GM12878 (cell line): ENCODE measurements around the gene CCR7. TPM values are rescaled to one million over a fixed set of nuclear protein-coding genes. Genes with fewer than 3 reads are reported as not detected.

Experiments
- CREB1 ChIP-seq: IDR thresholded peaks from 2 replicates; pipeline ENCODE4 v1.6.1; 2012; ENCODE audit warnings: low read depth, mild to moderate bottlenecking, inconsistent platforms
- FOXM1 ChIP-seq: IDR thresholded peaks from 2 replicates; pipeline ENCODE4 v1.6.1; 2012; ENCODE audit warnings: low read depth, mild to moderate bottlenecking, inconsistent platforms, low read length, moderate library complexity
- GATAD2B ChIP-seq: fragments of 450-650 bp; conservative IDR thresholded peaks from 2 replicates; pipeline ENCODE4 v1.6.1; 2017; ENCODE audit warnings: low read depth, mild to moderate bottlenecking, moderate library complexity
- HDAC2 ChIP-seq: fragments of 200-600 bp; sonication (generic); IDR thresholded peaks from 2 replicates; pipeline ENCODE4 v1.6.1; 2017
- IKZF2 ChIP-seq, 2 experiments: fragments of 450-650 bp; IDR thresholded peaks; 2 replicates each; pipeline ENCODE4 v1.6.1; 2017; ENCODE audit warnings: mild to moderate bottlenecking in 2 of 2, moderate library complexity in 2 of 2
- MEF2B ChIP-seq: fragments of 450-650 bp; IDR thresholded peaks from 2 replicates; pipeline ENCODE4 v1.6.1; 2018; ENCODE audit warnings: mild to moderate bottlenecking, moderate library complexity; ENCODE audit not compliant: partially characterized antibody, poor library complexity, severe bottlenecking
- MYC ChIP-seq: IDR thresholded peaks from 2 replicates; pipeline ENCODE4 v1.6.1; 2011; ENCODE audit warnings: mild to moderate bottlenecking, low read length, moderate library complexity, inconsistent platforms; ENCODE audit not compliant: insufficient read depth, insufficient replicate concordance, insufficient read length, severe bottlenecking
- NR2C2 ChIP-seq: IDR thresholded peaks from 2 replicates; pipeline ENCODE4 v1.6.1; 2011; ENCODE audit warnings: borderline replicate concordance, low read depth; ENCODE audit not compliant: control insufficient read depth, insufficient read length
- NR2F1 ChIP-seq: fragments of 450-650 bp; conservative IDR thresholded peaks from 2 replicates; pipeline ENCODE4 v1.6.1; 2017; ENCODE audit warnings: mild to moderate bottlenecking
- RAD21 ChIP-seq: IDR thresholded peaks from 2 replicates; pipeline ENCODE4 v1.6.1; 2011; ENCODE audit warnings: mild to moderate bottlenecking, low read depth, low read length, moderate library complexity; ENCODE audit not compliant: insufficient read depth
- SIN3A ChIP-seq: IDR thresholded peaks from 2 replicates; pipeline ENCODE4 v1.6.1; 2012; ENCODE audit warnings: low read depth, low read length, improper control_type of control experiment
- SMARCA5 ChIP-seq: fragments of 450-650 bp; IDR thresholded peaks from 2 replicates; pipeline ENCODE4 v1.6.1; 2017; ENCODE audit warnings: mild to moderate bottlenecking
- SMC3 ChIP-seq: IDR thresholded peaks from 2 replicates; pipeline ENCODE4 v1.6.1; 2011; ENCODE audit warnings: low read length, improper control_type of control experiment, borderline replicate concordance
- TCF12 ChIP-seq: IDR thresholded peaks from 2 replicates; pipeline ENCODE4 v1.6.1; 2011; ENCODE audit warnings: low read depth, mild to moderate bottlenecking, low read length
- TCF3 ChIP-seq: IDR thresholded peaks from 2 replicates; pipeline ENCODE4 v1.6.1; 2012; ENCODE audit warnings: low read depth, mild to moderate bottlenecking, low read length, borderline replicate concordance; ENCODE audit not compliant: insufficient read depth
- YBX1 ChIP-seq: fragments of 450-650 bp; IDR thresholded peaks from 2 replicates; pipeline ENCODE4 v1.6.1; 2016; ENCODE audit warnings: antibody characterized with exemption
- ZNF207 ChIP-seq: fragments of 450-650 bp; IDR thresholded peaks from 2 replicates; pipeline ENCODE4 v1.6.1; 2014; ENCODE audit warnings: antibody characterized with exemption, mild to moderate bottlenecking, borderline replicate concordance
- ZNF217 ChIP-seq: fragments of 450-650 bp; IDR thresholded peaks from 2 replicates; pipeline ENCODE4 v1.6.1; 2017; ENCODE audit warnings: antibody characterized with exemption, mild to moderate bottlenecking
- ZNF274 ChIP-seq: IDR thresholded peaks from one replicate; pipeline ENCODE4 v1.8.0; 2011; ENCODE audit not compliant: insufficient read length, insufficient read depth
- ZZZ3 ChIP-seq: IDR thresholded peaks from 2 replicates; pipeline ENCODE4 v1.6.1; 2011; ENCODE audit warnings: low read depth; ENCODE audit not compliant: control insufficient read depth, insufficient read length
- polyA plus RNA-seq, 11 experiments: library from polyadenylated mRNA; depleted of rRNA in 4 of 11; unstranded in 6 of 11; stranded (reverse) in 5 of 11; fragments of >200 nt; fragmentation: Nextera tagmentation in 4 of 11; fragmentation: Illumina TruSeq in 1 of 11; extraction: Ambion mirVana in 4 of 11; extraction: Trizol in 1 of 11; gene quantifications; 1 replicate in 1 of 11; 2 replicates in 10 of 11; pipeline versions ENCODE4 v1.2.1 to v1.2.3, GENCODE V29; 2011 to 2016; ENCODE audit warnings: inconsistent platforms in 2 of 11, missing spikeins in 2 of 11, low read depth in 1 of 11
- total RNA-seq, 4 experiments: library from RNA; depleted of rRNA in 3 of 4; stranded (reverse); fragments of >200 nt in 3 of 4; fragmentation: Illumina TruSeq in 1 of 4; extraction: Trizol in 1 of 4; gene quantifications; 2 replicates each; pipeline versions ENCODE4 v1.2.1 to v1.2.3, GENCODE V29; 2013 to 2021
- TF ChIP-seq, protein P1 (sequence below): fragments of 150-350 bp; IDR thresholded peaks from 2 replicates; pipeline ENCODE4 v1.6.1; 2016; ENCODE audit warnings: low read depth, low read length
- TF ChIP-seq, protein P2 (sequence below): fragments of 450-650 bp; IDR thresholded peaks from 2 replicates; pipeline ENCODE4 v1.6.1; 2017; ENCODE audit warnings: mild to moderate bottlenecking
- TF ChIP-seq, protein P3 (sequence below): fragments of 450-650 bp; IDR thresholded peaks from 2 replicates; pipeline ENCODE4 v1.6.1; 2016; ENCODE audit warnings: mild to moderate bottlenecking, moderate library complexity, borderline replicate concordance

Gene CCR7
- total and polyA plus RNA-seq, 10 of the 15 experiments (the other 5 are each of a cell fraction or from before 2014, with no cell fraction given), result 131 to 1,171 (median 260) TPM

DNA sequence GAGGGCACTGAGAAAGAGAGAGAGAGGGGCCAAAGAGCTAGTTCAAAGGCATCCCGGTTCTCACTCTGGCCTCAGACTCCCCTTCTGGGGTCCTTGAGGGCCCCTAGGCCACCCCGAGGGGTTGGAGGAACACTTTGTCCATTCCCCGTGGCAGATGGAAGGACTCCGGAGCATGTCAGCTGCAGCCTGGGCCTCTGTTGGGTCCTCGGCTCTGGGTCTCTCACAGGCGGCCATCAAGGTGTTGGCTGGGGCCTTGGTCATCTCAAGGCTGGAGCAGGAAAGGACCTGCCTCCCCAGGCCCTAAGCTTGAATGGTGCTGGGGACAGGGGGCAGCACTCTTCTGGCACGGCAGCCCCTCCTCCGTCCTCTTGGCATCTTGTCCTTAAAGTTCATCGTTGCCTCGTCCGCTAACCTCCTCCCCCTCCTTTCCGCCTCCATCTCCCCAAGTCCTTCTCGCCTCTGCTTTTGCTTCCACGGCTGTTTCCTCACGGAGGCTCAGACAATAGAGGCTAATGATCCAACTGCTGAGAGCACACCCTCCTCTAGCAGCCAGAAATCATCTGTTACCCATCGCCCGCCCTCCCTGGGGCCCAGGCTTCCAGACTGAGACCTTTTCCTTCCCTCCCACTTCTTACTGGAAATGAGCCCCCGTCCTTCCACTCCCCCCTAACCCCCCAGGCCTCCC, 23.3 kb downstream of the CCR7 start (continued):
- TF ChIP-seq, protein P1, sequence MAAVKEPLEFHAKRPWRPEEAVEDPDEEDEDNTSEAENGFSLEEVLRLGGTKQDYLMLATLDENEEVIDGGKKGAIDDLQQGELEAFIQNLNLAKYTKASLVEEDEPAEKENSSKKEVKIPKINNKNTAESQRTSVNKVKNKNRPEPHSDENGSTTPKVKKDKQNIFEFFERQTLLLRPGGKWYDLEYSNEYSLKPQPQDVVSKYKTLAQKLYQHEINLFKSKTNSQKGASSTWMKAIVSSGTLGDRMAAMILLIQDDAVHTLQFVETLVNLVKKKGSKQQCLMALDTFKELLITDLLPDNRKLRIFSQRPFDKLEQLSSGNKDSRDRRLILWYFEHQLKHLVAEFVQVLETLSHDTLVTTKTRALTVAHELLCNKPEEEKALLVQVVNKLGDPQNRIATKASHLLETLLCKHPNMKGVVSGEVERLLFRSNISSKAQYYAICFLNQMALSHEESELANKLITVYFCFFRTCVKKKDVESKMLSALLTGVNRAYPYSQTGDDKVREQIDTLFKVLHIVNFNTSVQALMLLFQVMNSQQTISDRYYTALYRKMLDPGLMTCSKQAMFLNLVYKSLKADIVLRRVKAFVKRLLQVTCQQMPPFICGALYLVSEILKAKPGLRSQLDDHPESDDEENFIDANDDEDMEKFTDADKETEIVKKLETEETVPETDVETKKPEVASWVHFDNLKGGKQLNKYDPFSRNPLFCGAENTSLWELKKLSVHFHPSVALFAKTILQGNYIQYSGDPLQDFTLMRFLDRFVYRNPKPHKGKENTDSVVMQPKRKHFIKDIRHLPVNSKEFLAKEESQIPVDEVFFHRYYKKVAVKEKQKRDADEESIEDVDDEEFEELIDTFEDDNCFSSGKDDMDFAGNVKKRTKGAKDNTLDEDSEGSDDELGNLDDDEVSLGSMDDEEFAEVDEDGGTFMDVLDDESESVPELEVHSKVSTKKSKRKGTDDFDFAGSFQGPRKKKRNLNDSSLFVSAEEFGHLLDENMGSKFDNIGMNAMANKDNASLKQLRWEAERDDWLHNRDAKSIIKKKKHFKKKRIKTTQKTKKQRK, result no peak
- TF ChIP-seq ZZZ3 (no peak), YBX1 (no peak), ZNF274 (no peak), MEF2B (no peak), ZNF217 (no peak), SMC3 (no peak), IKZF2 (IDR thresholded peaks at IDR 0.05) (no peak), NR2F1 (peak; percentile 74; the same call in 1 of the 2 replicates), GATAD2B (peak; percentile 65; the same call in 1 of the 2 replicates), ZNF207 (no peak), RAD21 (no peak), HDAC2 (no peak), MYC (no peak), TCF12 (peak; percentile 67; the same call in 1 of the 2 replicates), CREB1 (no peak), TCF3 (no peak), SMARCA5 (no peak), NR2C2 (no peak), SIN3A (no peak), FOXM1 (no peak)
- TF ChIP-seq, protein P2, sequence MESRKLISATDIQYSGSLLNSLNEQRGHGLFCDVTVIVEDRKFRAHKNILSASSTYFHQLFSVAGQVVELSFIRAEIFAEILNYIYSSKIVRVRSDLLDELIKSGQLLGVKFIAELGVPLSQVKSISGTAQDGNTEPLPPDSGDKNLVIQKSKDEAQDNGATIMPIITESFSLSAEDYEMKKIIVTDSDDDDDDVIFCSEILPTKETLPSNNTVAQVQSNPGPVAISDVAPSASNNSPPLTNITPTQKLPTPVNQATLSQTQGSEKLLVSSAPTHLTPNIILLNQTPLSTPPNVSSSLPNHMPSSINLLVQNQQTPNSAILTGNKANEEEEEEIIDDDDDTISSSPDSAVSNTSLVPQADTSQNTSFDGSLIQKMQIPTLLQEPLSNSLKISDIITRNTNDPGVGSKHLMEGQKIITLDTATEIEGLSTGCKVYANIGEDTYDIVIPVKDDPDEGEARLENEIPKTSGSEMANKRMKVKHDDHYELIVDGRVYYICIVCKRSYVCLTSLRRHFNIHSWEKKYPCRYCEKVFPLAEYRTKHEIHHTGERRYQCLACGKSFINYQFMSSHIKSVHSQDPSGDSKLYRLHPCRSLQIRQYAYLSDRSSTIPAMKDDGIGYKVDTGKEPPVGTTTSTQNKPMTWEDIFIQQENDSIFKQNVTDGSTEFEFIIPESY, result peak; percentile 84; the same call in 1 of the 2 replicates
- TF ChIP-seq, protein P3, sequence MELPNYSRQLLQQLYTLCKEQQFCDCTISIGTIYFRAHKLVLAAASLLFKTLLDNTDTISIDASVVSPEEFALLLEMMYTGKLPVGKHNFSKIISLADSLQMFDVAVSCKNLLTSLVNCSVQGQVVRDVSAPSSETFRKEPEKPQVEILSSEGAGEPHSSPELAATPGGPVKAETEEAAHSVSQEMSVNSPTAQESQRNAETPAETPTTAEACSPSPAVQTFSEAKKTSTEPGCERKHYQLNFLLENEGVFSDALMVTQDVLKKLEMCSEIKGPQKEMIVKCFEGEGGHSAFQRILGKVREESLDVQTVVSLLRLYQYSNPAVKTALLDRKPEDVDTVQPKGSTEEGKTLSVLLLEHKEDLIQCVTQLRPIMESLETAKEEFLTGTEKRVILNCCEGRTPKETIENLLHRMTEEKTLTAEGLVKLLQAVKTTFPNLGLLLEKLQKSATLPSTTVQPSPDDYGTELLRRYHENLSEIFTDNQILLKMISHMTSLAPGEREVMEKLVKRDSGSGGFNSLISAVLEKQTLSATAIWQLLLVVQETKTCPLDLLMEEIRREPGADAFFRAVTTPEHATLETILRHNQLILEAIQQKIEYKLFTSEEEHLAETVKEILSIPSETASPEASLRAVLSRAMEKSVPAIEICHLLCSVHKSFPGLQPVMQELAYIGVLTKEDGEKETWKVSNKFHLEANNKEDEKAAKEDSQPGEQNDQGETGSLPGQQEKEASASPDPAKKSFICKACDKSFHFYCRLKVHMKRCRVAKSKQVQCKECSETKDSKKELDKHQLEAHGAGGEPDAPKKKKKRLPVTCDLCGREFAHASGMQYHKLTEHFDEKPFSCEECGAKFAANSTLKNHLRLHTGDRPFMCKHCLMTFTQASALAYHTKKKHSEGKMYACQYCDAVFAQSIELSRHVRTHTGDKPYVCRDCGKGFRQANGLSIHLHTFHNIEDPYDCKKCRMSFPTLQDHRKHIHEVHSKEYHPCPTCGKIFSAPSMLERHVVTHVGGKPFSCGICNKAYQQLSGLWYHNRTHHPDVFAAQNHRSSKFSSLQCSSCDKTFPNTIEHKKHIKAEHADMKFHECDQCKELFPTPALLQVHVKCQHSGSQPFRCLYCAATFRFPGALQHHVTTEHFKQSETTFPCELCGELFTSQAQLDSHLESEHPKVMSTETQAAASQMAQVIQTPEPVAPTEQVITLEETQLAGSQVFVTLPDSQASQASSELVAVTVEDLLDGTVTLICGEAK, result no peak
